ENCODE measurements around the gene IDUA. TPM values are rescaled to one million over a fixed set of nuclear protein-coding genes. Genes with fewer than 3 reads are reported as not detected.

IDUA gene
- total RNA-seq, 1 donor from 2014 or later: 18.0 TPM

DNA sequence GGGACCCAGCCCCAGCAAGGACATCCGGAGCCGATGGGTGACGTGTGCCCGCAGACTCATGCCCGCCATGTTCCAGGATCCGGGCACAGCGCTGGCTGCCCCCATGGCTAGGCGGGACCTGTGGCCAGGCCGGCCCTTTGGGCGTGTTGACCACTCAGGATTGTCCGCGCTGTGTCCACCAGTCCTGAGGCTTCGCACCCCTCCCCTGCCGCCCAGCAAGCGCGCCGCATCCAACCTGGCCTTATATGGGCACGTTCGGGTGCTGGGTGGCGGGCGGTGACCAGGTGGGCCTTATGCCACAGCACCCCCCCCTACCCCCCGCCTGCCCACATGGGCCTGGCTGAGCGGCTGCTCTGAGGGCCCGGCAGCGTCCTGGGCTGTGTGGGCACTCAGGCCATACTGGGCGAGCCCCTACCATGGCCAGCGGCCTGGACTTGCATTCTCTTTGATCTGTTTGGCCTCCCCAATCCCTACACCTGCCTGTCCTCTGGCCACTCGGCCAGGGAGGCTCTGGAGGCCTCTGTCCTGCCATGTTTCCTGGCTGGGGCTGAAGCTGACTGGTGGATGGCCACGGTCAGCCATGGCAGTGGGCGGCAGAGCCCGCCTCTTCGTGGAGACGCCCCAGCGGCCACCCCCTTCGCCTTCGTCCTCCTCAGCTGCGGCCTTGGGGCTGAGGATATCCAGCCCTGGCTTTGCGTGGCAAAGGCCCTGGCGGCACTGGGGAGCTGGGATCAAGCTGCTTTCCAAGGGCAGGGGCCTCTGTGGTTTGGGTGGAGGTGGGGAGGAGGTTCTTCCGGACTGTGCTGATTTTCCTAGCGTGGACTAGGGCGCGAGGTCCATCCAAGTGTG lies 26.6 kb downstream of the IDUA start:
- peak overlapping the region; percentile 83 for H3K4me3 Mint-ChIP-seq
- TF ChIP-seq, protein P1, sequence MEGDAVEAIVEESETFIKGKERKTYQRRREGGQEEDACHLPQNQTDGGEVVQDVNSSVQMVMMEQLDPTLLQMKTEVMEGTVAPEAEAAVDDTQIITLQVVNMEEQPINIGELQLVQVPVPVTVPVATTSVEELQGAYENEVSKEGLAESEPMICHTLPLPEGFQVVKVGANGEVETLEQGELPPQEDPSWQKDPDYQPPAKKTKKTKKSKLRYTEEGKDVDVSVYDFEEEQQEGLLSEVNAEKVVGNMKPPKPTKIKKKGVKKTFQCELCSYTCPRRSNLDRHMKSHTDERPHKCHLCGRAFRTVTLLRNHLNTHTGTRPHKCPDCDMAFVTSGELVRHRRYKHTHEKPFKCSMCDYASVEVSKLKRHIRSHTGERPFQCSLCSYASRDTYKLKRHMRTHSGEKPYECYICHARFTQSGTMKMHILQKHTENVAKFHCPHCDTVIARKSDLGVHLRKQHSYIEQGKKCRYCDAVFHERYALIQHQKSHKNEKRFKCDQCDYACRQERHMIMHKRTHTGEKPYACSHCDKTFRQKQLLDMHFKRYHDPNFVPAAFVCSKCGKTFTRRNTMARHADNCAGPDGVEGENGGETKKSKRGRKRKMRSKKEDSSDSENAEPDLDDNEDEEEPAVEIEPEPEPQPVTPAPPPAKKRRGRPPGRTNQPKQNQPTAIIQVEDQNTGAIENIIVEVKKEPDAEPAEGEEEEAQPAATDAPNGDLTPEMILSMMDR (conservative IDR thresholded peaks at IDR 0.05): no peak
- no peak overlapping the region for H3K27ac Mint-ChIP-seq (ENCODE audit: unreplicated experiment)
- H3K27me3 Mint-ChIP-seq (ENCODE audit: low read depth): peaks cover 17% of the 10 kb centered on the region
- DNase-seq (ENCODE audit: low read depth, low spot score): no peak
- peaks cover 16% of the 10 kb centered on the region for H3K4me1 Mint-ChIP-seq
- no peaks in the 10 kb centered on the region for H3K36me3 Mint-ChIP-seq (ENCODE audit: low read depth)
- no peaks in the 10 kb centered on the region for H3K9me3 Mint-ChIP-seq

DNA sequence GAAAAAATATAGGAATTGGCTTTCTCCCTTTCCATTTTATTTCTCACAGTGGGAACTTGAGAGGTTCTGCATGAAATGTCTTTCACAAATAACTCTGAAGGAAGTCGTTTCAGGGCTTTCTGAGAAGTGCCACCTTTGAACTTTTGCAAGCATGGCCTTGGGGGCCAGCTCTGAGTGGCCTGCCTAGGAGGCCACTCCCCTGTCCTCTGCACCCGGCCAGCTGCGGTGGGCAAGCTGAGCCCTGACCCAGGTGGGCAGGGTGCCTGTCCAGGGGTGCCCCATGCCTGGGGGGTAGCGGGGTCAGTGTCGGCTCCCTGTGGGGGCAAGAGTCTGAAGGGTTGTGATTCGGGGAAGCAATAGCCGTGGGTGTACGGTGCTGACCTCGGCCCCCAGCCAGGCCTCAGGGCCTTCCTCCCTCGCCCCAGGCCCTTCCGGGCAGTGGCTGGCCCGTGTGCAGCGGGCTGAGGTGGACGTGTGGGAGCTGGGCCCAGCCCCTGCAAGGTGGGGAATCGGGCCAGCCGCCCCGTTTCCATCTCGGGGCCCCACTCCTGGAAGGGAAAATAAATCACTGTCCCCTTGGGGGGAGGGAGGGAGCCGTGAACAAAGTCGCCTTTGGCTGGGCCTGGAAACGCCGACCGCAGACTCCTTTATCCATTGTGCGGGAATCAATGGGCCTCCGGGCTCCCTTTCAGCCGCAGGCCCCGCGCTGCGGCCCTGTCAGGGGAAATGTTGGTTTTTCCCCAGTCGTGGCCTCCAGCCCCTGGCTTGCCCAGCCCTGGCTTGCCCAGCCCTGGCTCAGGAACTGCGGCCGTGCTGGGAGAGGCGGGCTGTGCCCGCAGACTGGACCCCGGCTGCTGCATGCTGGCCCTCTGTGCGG lies 27.7 kb downstream of the IDUA start:
- Mint-ChIP-seq H3K27me3 (ENCODE audit: low read depth) (peaks cover 8% of the 10 kb centered on the region), H3K4me3 (peak overlapping the region; percentile 83), H3K36me3 (ENCODE audit: low read depth) (no peaks in the 10 kb centered on the region), H3K9me3 (no peaks in the 10 kb centered on the region), H3K4me1 (peaks cover 13% of the 10 kb centered on the region), H3K27ac (ENCODE audit: unreplicated experiment) (peak overlapping the region; percentile 67)
- peak; percentile 62 for DNase-seq (ENCODE audit: low read depth, low spot score)
- TF ChIP-seq, protein P1 (conservative IDR thresholded peaks at IDR 0.05): no peak

DNA sequence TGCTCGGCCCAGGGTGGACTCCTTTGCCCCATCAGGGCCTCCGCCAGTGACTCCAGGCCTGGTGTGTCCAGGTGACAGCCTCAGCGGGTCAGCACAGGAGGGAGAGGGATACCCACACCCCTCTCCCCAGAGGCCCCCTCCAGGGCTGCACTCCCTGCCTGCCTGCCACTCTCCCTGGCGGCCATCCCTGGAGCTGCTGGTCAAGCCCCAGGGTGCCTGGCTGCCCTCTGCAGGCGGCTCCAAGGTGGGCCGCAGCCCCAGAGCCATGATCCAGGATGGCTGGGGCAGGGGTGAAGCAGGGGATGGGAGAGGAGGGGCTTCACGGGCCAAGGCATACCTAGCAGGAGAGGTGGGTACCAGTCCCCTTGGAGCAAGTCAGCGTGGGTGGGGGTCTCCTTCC lies 28.3 kb downstream of the IDUA start:
- TF ChIP-seq, protein P1 (conservative IDR thresholded peaks at IDR 0.05): no peak
- Mint-ChIP-seq H3K4me1 (peaks cover 17% of the 10 kb centered on the region), H3K4me3 (peak overlapping the region; percentile 83), H3K27ac (ENCODE audit: unreplicated experiment) (no peak overlapping the region), H3K36me3 (ENCODE audit: low read depth) (no peaks in the 10 kb centered on the region), H3K27me3 (ENCODE audit: low read depth) (peaks cover 8% of the 10 kb centered on the region), H3K9me3 (no peaks in the 10 kb centered on the region)
- DNase-seq (ENCODE audit: low read depth, low spot score): peak; percentile 55

DNA sequence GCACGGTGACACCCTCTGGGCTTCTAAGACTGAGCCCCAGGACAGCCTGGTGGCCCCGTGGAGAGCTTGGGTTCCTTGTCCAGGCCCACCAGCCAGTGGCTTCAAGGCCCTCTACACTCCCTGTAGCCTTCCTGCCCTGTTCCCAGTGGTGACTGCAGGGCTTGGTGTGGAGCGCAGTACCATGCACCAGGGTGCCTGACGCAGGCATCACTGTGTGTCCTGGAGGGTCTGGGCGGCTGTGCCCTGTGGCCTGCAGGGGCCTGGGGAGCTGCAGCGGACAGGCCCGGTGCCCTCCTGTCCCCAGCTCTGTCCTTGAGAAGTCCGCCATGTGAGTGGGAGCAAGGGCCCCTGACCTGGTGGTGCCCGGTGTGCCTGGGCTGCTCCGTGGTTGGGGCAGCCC lies 28.9 kb downstream of the IDUA start:
- H3K36me3 Mint-ChIP-seq (ENCODE audit: low read depth): no peaks in the 10 kb centered on the region
- no peak overlapping the region for H3K27ac Mint-ChIP-seq (ENCODE audit: unreplicated experiment)
- H3K27me3 Mint-ChIP-seq (ENCODE audit: low read depth): peaks cover 3% of the 10 kb centered on the region
- no peak for DNase-seq (ENCODE audit: low read depth, low spot score)
- TF ChIP-seq, protein P1 (conservative IDR thresholded peaks at IDR 0.05): no peak
- peak overlapping the region; percentile 62 for H3K4me3 Mint-ChIP-seq
- H3K9me3 Mint-ChIP-seq: no peaks in the 10 kb centered on the region
- H3K4me1 Mint-ChIP-seq: peaks cover 17% of the 10 kb centered on the region

DNA sequence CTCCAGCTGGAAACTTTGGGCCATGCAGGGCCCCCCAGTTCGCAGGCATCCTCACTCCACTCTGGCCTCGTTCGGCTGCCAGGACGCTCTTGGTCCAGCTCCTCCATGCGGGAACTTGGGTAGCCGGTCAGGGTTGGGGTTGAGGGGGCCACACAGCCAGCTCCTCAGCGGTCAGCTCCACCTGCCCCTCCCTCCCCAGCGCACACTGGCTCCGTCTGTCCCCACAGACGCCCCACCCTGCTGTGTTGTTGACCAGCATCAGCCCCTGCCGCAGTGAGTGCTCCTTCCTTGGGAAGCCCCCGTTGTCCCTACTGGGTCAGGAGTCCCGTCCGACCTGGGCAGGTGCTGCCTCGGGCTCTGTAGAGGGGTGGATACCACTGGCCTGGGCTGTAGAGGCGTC lies 30.4 kb downstream of the IDUA start:
- Mint-ChIP-seq H3K4me1 (peaks cover 17% of the 10 kb centered on the region), H3K27me3 (ENCODE audit: low read depth) (peaks cover 2% of the 10 kb centered on the region), H3K27ac (ENCODE audit: unreplicated experiment) (no peak overlapping the region), H3K9me3 (no peaks in the 10 kb centered on the region), H3K36me3 (ENCODE audit: low read depth) (no peaks in the 10 kb centered on the region), H3K4me3 (no peak overlapping the region)
- TF ChIP-seq, protein P1 (conservative IDR thresholded peaks at IDR 0.05): no peak
- DNase-seq (ENCODE audit: low read depth, low spot score): no peak

All from neural crest cell (in vitro differentiated cells).